NCI-H1105 (cell line): ENCODE data around the gene B4GALT1.

Source experiments
- DNase-seq: peaks from one replicate; lab custom pipeline; 2025; lab: John Stamatoyannopoulos, UW

Gene B4GALT1

DNA sequence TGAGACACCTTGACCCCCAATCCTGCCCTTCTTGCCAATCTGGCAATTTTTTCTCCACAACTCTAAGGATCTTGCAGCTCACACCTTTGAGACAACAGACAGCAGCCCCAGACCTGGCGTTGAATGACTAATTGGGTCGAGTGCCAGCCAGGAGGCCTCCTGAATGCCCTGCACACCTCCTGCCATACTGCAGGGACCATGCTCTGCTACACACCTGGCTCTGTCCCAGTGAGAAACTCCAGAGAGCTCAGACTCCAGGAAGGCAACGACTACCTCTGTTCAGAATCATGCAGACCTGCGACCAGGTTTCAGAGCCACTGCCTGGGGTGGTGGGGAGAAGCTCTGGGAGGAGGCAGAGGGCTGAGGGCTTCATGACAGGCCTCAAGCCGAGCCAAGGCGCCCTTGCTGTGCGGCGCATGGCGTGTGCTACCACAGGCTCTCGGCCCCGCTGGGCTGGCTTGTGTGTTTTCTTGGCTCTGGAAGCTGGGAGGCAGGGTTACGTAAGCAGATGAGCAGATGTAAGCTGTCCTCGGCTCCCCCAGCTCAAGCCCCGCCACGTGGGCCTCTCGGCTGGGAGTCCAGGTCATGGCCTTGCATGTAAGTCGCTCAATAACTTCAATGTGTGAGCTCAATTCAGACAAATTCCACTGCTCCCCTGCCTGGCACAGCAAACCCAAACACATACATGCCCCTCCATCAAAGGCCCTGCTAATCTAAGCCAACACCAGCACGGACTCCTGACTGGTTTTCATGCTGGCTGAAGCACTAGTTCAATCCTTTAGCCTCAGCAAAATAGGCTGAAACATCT is 27.5 kb downstream of the B4GALT1 start:
- DNase-seq: no peak

DNA sequence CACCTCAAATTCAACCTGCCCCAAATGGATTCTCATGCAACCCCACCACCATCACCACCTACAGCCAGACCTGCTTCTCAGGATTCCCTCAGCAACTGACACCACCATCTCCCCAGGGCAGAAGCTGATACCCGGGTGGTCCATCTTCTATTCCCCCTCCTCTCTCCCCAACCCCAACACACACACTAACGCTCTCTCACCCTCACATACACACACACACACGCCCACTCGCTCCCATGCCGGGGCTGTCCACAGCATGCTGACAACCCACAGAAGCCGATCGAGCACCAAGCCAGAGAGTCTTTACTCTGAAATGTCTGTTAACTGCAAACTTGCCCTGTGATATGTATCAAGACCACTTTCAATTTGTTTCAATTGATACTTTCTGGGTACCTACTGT is 28.4 kb downstream of the B4GALT1 start:
- DNase-seq: no peak

DNA sequence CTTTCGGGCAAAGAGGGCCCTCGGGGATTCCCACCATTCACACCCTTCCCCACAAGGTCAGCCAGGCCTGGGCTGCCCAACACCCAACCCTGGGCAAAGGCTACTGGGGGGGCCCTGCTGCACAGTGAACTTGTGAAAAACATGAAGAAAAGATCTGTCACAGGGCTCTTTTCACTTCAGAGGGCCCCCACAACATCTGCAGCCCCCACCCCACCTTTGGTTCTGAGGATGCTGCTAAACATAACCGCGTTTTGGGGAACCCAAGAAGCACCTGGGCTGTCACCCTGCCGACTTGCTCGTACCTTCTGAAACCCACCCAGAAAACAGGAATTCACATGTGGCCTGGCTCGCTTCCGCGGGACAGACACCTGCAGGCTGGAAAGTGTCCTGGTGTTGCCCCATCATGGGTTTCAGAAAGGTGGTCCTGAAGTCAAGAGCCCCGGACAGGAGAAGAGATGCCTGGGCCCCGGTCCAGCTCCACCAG is 29.3 kb downstream of the B4GALT1 start:
- no peak for DNase-seq

DNA sequence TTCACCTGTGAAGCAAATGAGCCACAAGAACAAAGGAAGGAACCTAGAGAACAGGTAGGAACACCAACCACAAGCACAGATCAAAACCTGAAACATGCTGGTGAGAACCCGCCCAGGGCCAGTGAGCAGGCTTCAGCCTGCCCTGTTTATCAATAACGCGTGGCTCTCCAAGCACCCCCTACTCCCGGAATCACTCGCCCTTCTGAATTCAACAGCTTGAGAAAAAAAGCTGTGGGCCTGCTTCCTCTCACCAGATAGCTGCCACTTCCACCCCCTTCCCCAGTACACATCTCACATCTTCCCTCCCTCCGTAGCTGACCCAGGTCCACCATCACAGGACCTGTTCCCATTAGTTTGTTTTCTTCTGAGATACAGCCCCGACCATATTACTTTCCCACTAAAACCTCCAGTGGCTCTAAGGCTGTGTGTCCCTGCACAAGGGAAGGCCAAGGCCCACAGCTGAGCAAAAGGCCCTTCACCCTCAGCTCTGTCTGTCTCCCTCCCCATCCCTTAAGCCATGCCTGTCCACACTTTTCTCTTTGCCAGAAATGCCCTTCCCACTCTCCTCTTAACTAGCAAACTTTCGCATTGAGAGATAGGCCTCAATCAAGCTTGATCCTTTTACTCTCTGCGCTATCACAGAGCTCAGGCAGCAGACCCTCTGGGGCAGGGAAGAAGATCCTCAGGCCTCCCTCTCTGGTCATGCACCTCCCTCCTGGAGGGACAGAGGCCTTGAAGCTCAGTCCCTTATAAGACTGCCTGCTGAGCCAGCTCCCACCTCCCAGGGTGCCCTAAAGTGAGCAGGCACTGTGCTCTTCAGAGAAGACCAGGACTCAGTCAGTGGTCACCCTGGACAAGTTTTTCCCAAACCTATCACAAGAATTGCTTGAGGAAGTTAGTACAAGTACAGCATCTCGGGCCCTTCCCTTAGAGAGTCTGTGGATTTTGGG is 30.1 kb downstream of the B4GALT1 start:
- DNase-seq: no peak

DNA sequence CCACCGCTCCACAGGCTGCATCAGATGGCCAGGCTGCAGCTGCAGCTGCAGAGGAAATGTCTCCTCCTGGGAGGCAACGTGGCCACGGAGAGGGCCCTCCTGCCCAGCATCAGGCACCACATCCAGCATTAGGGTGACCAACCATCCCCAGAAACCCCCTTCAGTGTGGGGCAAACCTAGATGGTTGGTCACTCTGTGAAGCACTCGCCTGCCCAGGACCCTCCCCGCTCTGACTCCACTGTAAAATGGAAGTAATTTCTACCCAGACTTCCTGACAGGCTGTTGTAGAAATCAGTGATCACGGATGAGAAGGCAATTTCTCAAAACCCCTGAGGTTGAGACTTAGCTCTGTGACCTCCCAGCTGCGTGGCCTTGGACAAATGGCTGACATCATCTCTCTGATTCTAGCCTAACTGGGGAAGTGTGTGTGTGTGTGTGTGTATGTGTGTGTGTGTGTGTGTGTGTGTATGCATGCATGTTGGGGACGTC is 31.6 kb downstream of the B4GALT1 start:
- no peak for DNase-seq

DNA sequence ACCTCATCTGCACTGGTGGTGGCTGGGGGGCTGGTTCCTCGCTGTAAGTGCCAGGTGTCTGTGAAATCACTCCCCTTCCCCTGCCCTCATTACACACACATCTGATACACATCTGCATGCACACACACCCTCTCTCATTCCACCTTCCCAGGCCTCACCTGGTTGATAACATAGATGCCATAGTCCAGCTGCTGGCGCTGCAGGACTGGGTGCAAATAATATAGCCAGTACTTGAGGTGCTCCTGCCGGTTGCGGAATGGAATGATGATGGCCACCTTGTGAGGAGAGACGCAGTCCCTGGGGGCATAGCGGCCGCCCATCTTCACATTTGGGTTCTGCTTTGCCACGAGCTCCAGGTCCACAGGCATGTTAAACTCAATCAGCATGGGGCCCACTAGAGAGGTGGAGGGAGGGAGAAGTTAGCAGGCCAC is 32.1 kb downstream of the B4GALT1 start:
- DNase-seq: no peak

DNA sequence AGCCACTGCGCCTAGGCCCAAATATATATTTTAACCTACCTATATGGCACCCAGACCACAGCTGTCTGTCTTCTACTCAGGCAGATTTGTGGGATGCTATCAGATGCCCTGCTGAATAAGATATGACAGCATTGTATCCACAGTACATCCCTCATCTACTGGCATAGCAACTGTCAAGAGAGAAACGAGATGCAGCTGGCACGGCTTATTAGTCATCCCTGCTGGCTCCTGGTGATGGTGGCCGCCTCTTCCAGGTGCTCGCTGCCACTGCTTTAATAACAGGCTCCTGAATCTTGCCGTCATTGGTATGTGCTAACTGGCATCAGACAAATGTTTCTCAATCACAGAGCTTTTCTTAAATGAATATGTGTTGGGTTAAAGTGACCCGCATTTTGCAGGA is 34.0 kb downstream of the B4GALT1 start:
- DNase-seq: no peak

DNA sequence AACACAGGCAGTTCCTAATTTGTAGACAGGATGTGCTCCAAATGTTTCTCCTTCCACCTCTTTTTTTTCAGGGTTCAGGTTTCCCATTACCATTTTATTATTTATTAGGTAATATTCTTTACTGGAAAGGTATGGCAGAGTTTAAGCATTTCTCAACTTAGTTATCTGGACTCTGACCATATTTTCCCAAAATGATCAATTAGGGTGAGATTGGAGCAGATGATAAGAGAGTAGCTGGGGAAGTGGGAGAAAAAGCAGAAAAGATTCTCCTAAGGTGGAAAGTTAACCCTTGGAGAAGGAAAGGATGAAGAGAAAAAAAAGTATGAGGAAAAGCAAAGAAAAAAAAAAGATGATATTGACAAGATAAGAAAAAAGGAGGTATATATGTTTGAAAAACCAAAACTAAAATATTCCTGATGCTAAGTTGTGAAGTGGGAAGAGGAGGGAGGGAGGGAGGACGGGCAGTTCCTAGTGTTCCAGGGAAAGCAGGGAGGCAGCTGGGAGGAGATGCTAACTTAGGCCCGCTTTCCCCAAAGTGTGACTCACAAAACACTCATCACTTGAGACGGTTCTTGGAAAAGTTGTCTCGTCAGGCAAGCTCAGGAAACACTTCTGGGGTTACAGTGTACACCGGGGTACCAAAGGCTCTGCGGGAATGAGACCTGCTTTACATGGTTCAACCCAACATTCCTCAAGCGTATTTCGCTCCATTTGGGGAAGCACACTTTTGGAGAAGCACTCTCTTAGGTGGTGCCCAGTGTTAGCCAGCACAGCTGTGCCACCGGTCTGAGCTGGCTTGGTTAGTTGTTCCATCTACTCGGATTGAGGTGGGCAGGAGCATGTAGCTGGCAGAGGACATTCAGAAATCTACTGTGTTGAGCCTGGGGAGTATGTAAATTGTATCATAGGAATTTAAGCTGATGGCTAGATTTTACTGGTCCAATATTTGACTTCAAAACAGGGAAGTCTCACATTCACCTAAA is 35.1 kb downstream of the B4GALT1 start:
- no peak for DNase-seq

DNA sequence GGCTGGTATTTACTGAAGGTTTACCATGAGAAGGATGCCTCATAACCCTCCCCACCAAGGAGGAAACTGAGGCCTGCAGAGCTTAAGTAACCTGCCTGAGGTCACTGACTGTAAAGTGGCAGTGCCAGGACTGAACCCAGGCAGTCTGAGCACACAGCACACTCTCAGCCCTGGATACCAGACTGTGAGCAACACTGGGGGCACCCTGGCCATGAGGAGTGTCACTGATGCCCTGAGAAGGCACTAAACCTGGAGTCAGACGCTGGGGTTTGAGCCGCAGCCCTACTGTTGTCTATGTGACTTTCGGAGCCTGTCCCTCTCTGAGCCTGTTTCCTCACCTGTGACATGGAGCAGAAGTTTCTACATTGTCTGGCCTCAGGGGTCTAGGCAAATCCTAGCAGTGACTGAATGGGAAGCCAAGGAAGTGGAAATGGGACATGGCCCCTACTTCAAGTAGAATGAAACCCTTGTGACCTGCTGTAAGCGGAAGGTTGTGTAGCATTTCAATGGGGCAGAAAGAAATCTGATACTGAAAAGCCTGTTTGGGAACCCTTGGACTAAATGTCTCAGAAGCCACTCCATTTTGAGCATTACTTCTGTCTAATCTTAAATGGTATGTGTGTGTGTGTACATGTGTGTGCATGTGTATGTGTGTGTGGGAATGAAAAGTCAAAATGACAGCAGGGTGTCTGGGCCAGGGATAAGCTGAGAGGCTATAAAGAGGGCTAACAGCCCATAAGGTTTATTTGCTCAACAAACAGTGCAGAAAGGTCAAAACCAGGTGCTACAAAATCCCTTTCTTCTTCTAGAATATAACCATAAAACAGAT is 36.0 kb downstream of the B4GALT1 start:
- DNase-seq: no peak

DNA sequence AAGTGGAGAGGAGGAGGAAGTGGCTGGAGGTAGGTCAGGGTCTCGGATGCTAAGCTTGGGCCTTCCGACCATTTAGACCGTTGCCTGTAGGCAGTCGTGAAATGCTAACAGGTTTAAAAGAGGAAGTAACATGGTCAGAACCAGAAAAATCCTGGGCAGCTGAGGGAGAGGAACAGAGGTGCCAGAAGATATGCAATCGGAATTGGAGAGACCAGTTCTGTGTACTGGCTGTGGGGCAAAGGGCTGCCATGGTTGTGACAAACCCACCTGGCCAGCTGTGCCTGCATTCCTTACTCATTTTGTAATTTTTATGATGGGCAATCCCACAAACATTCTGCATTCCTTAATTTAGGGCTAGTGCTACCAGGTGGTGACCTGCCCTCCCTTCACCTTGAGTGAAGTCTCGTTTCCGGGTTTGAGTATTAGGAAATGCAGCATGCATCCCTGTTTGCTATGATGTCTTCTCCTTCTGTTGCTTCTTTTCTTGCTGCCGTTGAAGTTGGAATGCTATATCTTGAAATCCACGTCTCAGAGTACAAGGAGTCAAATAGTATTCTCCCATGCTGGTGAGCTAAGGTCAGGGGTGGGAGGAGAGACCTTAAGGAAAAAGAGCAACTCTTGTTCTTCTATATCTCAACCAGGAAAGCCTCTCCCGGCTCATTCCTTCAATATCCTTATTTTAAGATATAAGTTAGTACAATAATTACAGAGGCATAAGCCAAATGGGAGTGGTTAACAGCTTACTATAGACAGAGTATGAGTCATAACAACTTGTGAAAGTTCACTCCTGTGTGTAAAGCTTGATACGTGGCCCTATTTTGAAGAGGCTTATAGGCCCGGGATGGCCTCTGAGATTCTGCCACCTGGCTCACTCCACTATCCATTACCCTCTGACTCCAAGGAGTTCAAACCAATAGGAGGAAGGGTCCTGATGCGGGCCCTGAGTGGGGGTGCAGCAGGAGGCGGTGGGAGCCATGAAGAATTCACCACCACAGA is 37.0 kb downstream of the B4GALT1 start:
- no peak for DNase-seq

DNA sequence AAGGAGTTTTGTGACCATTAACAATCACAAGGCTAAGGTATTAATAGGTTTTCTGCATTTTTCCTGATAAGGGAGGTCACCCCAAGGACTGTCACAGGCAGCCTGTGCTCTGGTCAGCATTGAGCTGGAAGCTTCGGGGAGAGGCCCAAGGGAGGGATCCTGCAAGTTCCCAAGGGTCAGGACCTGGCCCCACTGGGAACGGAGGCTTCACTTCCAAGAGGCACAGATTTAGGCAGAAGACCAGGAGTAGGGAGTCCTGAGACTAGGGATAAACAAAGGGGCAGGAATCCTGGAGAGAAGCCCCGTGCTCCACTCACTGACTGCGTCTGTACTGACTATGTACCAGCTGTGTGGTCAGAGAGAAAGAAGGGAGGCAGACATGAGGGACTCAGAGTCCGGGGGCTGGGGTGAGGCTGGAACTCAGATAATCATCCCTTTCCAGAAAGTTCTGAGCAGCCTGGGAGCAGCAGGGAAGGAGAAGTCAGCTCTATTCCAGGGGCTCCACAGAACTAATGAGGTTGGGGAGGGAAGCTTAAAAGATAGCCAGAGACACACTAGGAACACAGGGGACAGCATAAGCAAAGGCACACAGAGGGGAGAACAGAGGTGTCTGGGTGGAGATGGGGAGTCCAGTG is 37.8 kb downstream of the B4GALT1 start:
- no peak for DNase-seq

DNA sequence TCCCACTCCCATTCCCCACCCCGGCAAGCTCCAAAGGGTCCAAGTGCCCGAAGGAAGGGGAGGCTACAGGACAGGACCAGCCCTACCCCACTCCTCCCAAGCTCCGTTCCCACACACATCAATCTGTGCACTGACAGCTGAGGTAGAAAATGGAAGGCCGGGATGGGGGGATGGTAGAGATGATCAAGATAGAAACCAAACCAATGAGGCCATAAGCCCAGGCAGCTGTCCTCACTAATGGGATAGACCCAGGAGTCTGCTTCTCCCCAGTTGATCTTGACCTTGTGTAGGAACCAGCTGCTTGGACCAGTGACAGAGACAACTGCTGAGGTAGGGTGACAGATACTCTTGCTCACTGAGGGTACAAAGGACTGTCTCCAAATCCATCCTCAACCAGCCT is 38.6 kb downstream of the B4GALT1 start:
- DNase-seq: no peak

DNA sequence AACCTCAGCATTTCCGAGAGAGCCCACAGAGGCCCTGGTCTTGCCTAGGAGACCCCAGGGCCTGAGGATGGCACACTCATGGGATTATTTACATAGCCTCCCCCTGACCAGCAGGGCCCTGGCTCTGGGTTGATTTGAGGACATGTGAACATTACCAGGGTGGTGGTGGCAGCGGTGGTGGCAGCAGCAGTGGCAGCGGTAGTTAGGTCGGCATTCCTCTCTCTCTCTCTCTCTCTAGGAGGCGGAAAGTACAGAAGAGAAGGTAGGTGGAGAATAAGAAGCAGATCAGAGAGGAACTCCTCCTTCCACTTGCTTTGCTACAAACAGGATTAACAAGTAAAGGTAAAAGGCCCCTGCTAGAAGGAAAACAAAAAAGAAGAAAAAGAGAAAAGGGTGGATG is 39.3 kb downstream of the B4GALT1 start:
- DNase-seq: no peak

DNA sequence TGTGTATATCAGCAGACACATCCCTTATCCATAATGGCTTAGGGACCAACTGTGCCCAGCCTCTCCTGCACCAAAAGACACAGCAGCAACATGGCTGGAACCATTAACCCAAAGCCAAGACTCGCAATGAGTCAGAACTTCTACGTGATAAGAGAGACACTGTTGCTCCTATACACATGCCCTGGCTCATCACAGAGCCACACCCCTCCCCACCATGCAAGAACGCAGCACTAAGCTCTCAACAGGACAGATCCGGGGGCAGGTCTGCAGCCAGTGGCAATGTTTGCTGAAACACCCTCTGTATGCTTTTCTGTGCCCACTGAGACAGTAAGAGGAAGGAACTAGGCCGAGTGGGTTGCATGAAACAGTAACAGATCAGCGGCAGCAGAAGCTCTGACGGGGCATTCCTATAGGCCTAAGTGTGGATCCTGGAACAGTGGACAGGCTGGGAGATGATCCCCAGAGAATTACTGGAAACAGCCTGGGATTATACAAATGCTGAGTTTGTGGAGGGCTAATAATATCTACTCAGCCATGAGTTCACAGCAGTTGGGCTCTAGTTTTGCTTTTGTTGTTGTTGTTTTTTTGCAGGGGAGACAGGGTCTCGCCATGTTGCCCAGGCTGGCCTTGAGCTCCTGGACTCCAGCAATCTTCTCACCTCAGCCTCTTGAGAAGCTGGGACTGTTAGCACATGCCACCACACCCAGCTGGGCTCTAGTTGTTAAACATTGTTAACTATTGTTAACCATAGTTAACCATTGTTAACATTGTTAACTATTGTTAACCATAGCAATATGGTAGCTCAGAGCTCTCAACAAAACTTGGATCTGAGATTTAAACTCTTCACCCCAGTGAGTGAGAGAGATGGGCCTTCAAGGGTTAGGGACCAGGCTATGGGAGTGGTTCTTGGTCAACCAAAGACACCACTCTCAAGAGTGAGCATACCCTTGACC is 41.0 kb downstream of the B4GALT1 start:
- no peak for DNase-seq

DNA sequence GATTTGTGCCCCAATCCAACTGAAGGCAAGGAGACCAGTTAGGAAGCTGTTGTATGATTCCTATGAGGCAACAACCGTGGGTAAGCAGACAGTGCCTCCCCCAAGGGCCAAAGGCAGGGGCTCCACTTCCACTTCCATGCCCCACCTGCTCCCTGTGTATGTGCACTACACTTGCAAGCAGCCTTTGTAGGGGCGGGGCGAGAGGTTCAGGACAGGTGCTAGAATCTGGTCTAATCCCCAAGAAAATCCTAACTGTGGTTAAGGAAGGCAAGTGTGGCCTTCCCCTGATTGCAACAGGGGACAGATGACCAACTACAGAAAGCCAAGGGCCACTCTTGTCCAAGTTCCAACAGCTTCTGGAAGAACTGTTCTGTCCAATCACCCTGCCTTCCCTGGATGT is 41.7 kb downstream of the B4GALT1 start:
- no peak for DNase-seq

DNA sequence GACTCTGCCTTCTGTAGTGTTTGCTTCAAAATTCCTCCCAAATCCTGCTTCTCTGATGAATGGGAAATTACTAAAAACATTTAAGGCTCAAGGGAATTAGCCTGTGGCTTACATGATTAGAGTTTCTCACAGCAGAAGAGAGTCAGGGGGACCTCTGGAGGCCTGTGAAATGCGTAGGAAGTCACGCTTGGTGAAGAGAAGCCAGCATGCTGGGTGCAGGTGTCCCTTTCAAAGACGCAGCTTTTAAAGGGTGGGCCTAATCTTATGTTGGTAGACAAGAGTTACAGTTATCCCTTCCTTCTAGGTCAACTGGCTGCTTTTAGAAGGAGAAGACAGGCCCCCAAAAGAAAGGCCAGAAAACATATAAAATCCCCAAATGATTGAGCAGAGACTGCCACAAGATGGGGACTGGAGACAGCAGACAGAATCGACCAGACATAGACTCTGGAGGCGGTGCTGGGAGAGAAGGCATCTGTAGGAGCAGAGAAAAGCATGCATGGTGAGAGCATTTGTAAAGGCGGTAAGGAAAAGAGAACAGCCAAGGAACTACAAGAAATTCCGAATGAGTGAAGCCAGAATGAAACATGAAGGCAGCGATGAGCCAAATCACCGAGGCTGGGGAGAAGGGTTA is 42.3 kb downstream of the B4GALT1 start:
- DNase-seq: no peak

DNA sequence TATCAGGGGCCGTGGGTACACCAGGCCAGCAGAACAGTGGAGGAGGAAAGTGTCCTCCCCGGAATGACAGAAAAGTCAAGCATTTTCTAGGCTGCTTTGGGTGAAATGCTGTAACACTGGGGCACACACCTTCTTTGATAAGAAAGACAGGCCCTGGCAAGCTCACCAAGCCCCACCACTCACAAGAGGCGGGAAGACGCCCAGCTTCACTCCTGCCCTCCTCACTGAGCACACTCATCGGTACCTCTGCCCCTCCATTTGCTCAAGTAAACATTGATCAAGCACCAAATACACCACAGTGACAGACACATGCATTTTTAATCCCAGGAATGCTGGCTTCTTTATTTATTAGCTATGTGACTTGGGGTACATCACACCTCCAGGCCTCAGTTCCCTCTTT is 43.1 kb downstream of the B4GALT1 start:
- DNase-seq: no peak
